Panc1 (cell line): ENCODE results near the gene CCDC177. TPM values are rescaled to one million over a fixed set of nuclear protein-coding genes. Genes with fewer than 3 reads are reported as not detected.

ENCODE experiments used
- ATAC-seq: fragments of 200-7000 bp; cut with Tn5 transposase; 2 replicates; pipeline ENCODE4 v1.9.1; 2020; ENCODE audit warnings: mild to moderate bottlenecking, moderate library complexity
- BruUV-seq: library from RNA; stranded (reverse); fragments of 400-500 nt; replicated peaks from 2 replicates; lab custom pipeline; 2021; lab: Mats Ljungman, UMichigan
- CTCF ChIA-PET: fragments of 300-600 bp; sonication (Branson Sonifier 250); formaldehyde crosslinking; loops from one replicate; lab custom pipeline; 2022; ENCODE audit warnings: antibody characterized with exemption; lab: Charles Lee
- POLR2A ChIA-PET: fragments of 300-600 bp; sonication (Branson Sonifier 250); formaldehyde crosslinking; loops from one replicate; lab custom pipeline; 2022; ENCODE audit warnings: antibody characterized with exemption; lab: Charles Lee
- DNase-seq: peaks from one replicate; pipeline ENCODE4 v3.0.0-alpha.2; 2010; ENCODE audit warnings: low read depth, low spot score
- H3K27ac ChIP-seq: 2 replicates; pipeline ENCODE4 v1.5.1; 2011; ENCODE audit warnings: mild to moderate bottlenecking, low read length, inconsistent platforms
- H3K27me3 ChIP-seq: fragments of 200-500 bp; sonication (Bioruptor generic); 2 replicates; pipeline ENCODE4 v1.6.0; 2014; ENCODE audit warnings: low read length, inconsistent platforms; ENCODE audit not compliant: control insufficient read depth, insufficient read depth
- H3K36me3 ChIP-seq: fragments of 200-500 bp; sonication (Bioruptor generic); 2 replicates; pipeline ENCODE4 v1.5.1; 2014; ENCODE audit warnings: inconsistent platforms, mild to moderate bottlenecking, low read length, moderate library complexity; ENCODE audit not compliant: control insufficient read depth, insufficient read depth
- H3K4me1 ChIP-seq: 2 replicates; pipeline ENCODE4 v1.5.1; 2011; ENCODE audit warnings: inconsistent platforms, mild to moderate bottlenecking, low read length, moderate library complexity; ENCODE audit not compliant: control insufficient read depth, insufficient read depth
- H3K4me3 ChIP-seq, 2 experiments: 2 replicates each; pipeline ENCODE4 v1.5.1; 2011 to 2012; ENCODE audit warnings: low read depth in 2 of 2, low read length in 2 of 2, mild to moderate bottlenecking in 2 of 2, inconsistent platforms in 1 of 2, moderate library complexity in 1 of 2
- H3K9me3 ChIP-seq: fragments of 200-500 bp; sonication (Bioruptor generic); 2 replicates; pipeline ENCODE4 v1.5.1; 2014; ENCODE audit warnings: low read depth, mild to moderate bottlenecking, inconsistent platforms, low read length, moderate library complexity; ENCODE audit not compliant: control insufficient read depth, insufficient read depth
- CTCF ChIP-seq: fragments of 450-650 bp; IDR thresholded peaks from 2 replicates; pipeline ENCODE4 v1.5.1; 2017; ENCODE audit warnings: mild to moderate bottlenecking
- POLR2AphosphoS5 ChIP-seq: IDR thresholded peaks from 2 replicates; pipeline ENCODE4 v1.6.1; 2012; ENCODE audit warnings: mild to moderate bottlenecking, low read depth, low read length, moderate library complexity
- REST ChIP-seq, 2 experiments: IDR thresholded peaks; 2 replicates each; pipeline ENCODE4 v1.6.1; 2011 to 2012; ENCODE audit warnings: low read depth in 2 of 2, control low read depth in 1 of 2, low read length in 1 of 2, mild to moderate bottlenecking in 1 of 2, moderate library complexity in 1 of 2; ENCODE audit not compliant: insufficient read depth in 1 of 2
- SIN3A ChIP-seq: IDR thresholded peaks from 2 replicates; pipeline ENCODE4 v1.6.1; 2012; ENCODE audit warnings: low read depth, mild to moderate bottlenecking, low read length, moderate library complexity, borderline replicate concordance; ENCODE audit not compliant: insufficient read depth
- TCF7L2 ChIP-seq: IDR thresholded peaks from 2 replicates; pipeline ENCODE4 v1.6.1; 2011; ENCODE audit warnings: mild to moderate bottlenecking, low read depth, low read length, inconsistent platforms
- in situ Hi-C: cut with HindIII; loops from 2 replicates; pipeline ENCODE4 v1.10.0; 2016; ENCODE audit warnings: low sequenced_read_pairs, low pct_unique_long_range_greater_than_20kb
- intact Hi-C: fragments of 100-400 bp; cut with micrococcal nuclease; formaldehyde crosslinking; loops from one replicate; pipeline ENCODE4 v1.10.0; 2022; ENCODE audit not compliant: unreplicated experiment
- total RNA-seq: library from RNA; stranded (reverse); gene quantifications from one replicate; pipeline ENCODE4 v1.2.1, GENCODE V29; 2021; ENCODE audit not compliant: unreplicated experiment

CCDC177 gene
- total RNA-seq, 1 experiment from 2014 or later = not detected

GRCh38 chr14:69582212-69582611, 7.5 kb upstream of the CCDC177 start:
- H3K9me3 ChIP-seq = no peaks in the 10 kb centered on the region
- TF ChIP-seq SIN3A (no peak), REST (IDR thresholded peaks at IDR 0.05; ENCODE audit: insufficient read depth in 1 of 2, low read depth in 2 of 2, low read length in 1 of 2) (no peak), TCF7L2 (no peak), CTCF (no peak), POLR2AphosphoS5 (no peak)
- in situ Hi-C loops = no loop called here
- no peak overlapping the region for H3K4me3 ChIP-seq
- CTCF ChIA-PET = interaction anchor here (1.2 kb wide), 1 partner anchor 145 kb away, joined by 3 read pairs; no protein-coding TSS in a partner anchor
- ATAC-seq (no peak), DNase-seq (no peak)
- no peak overlapping the region for H3K27ac ChIP-seq
- intact Hi-C loops = no loop called here
- H3K36me3 ChIP-seq = no peaks in the 10 kb centered on the region
- no TSS peak for BruUV-seq
- no peaks in the 10 kb centered on the region for H3K27me3 ChIP-seq
- POLR2A ChIA-PET = no interaction called here
- H3K4me1 ChIP-seq = no peaks in the 10 kb centered on the region

- intact Hi-C loops (no loop called here), in situ Hi-C loops (no loop called here)
- ATAC-seq = no peak
Measured at GRCh38 chr14:69581316-69581935, 6.8 kb upstream of the CCDC177 start.

More at GRCh38 chr14:69581316-69581935, 6.8 kb upstream of the CCDC177 start:
- Histone ChIP-seq H3K4me3 (no peak overlapping the region), H3K27me3 (0 out of 2 replicates have a peak, but pooled peaks cover 2% of the 10 kb centered on the region), H3K36me3 (no peaks in the 10 kb centered on the region), H3K4me1 (no peaks in the 10 kb centered on the region), H3K27ac (no peak overlapping the region), H3K9me3 (no peaks in the 10 kb centered on the region)
- no peak for DNase-seq
- CTCF ChIA-PET = interaction anchor here (1.2 kb wide), 1 partner anchor 146 kb away, joined by 3 read pairs; no protein-coding TSS in a partner anchor
- no TSS peak for BruUV-seq
- POLR2A ChIA-PET = no interaction called here
- TF ChIP-seq REST (IDR thresholded peaks at IDR 0.05; ENCODE audit: insufficient read depth in 1 of 2, low read depth in 2 of 2, low read length in 1 of 2) (no peak), TCF7L2 (no peak), SIN3A (no peak), POLR2AphosphoS5 (no peak)
